C4-2B (cell line): ENCODE data around the gene CTTNBP2.

ENCODE experiments used
- H3K27ac ChIP-seq: fragments of 450-650 bp; 2 replicates; pipeline ENCODE4 v1.5.1; 2017
- CTCF ChIP-seq: fragments of 450-650 bp; conservative IDR thresholded peaks from 2 replicates; pipeline ENCODE4 v1.5.1; 2017; ENCODE audit warnings: mild to moderate bottlenecking
- ZFX ChIP-seq: fragments of 450-650 bp; IDR thresholded peaks from 2 replicates; pipeline ENCODE4 v1.6.1; 2017

Gene CTTNBP2

GRCh38 chr7:117706210-117706609, 167.0 kb downstream of the CTTNBP2 start:
- TF ChIP-seq CTCF (no peak), ZFX (no peak)
- H3K27ac ChIP-seq = peak overlapping the region; percentile 15; the same call in 1 of the 2 replicates

GRCh38 chr7:117705630-117706029, 167.6 kb downstream of the CTTNBP2 start:
- peak overlapping the region; percentile 15; the same call in 1 of the 2 replicates for H3K27ac ChIP-seq
- no peak for TF ChIP-seq CTCF

- TF ChIP-seq CTCF (no peak), ZFX (no peak)
- H3K27ac ChIP-seq = no peak overlapping the region
These were observed 169.2 kb downstream of the CTTNBP2 start for GRCh38 chr7:117704063-117704462.

GRCh38 chr7:117698018-117698417, 175.2 kb downstream of the CTTNBP2 start:
- no peak overlapping the region; the same call in 1 of the 2 replicates for H3K27ac ChIP-seq
- TF ChIP-seq ZFX (no peak), CTCF (no peak)

GRCh38 chr7:117692338-117692737, 180.9 kb downstream of the CTTNBP2 start:
- TF ChIP-seq ZFX = no peak
- no peak for TF ChIP-seq CTCF
- H3K27ac ChIP-seq = peak overlapping the region; percentile 39

- TF ChIP-seq ZFX = no peak
- no peak for TF ChIP-seq CTCF
- H3K27ac ChIP-seq = no peak overlapping the region
These were observed 183.1 kb downstream of the CTTNBP2 start for GRCh38 chr7:117690147-117690546.

- no peak for TF ChIP-seq CTCF
- no peak for TF ChIP-seq ZFX
- H3K27ac ChIP-seq = no peak overlapping the region
These were observed 183.8 kb downstream of the CTTNBP2 start for GRCh38 chr7:117689406-117689805.
